GM18907 (cell line): ENCODE results near the gene PLCH2.

Source experiments
- ATAC-seq: cut with Tn5 transposase; IDR thresholded peaks from one replicate; pipeline ENCODE4 v1.9.1; 2021; ENCODE audit warnings: mild to moderate bottlenecking, moderate library complexity; ENCODE audit not compliant: unreplicated experiment

Gene PLCH2

DNA sequence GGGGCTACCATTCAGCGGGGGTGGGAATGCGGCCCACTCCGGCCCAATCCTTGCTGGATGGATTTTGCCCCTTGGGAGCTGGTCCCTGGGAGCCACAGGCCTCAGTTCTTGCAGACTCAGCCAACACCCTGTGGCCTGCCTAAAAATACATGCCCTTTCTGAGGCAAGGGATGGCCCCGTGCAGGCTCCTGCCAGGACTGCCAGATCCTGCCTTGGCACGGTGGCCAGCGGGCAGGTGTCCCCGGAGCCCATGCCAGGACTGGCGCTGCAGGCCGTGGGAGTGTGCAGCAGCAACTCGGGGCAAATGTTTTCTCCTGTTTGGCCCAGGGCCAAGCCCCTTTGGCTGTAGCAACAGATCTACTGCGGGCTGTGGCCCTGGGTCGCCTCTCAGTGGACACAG, 51.9 kb downstream of the PLCH2 start:
- ATAC-seq, result no peak

DNA sequence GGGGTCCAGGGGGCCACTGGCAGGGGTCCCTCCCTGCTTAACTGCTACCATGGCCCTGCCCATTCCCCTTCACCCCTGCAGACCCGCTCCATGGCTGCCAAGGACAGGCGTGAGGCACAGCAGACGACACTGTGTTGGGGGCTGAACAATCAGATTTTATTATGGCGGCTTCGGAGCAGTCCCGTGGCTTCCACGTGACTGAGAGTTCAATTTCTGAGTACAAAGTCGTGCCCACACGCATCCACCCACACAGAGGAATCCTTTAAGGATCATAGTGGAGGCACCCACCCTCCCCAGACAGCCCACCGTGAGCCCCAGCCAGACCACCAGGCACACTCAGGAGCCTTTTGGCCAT, 52.5 kb downstream of the PLCH2 start:
- ATAC-seq, result no peak

DNA sequence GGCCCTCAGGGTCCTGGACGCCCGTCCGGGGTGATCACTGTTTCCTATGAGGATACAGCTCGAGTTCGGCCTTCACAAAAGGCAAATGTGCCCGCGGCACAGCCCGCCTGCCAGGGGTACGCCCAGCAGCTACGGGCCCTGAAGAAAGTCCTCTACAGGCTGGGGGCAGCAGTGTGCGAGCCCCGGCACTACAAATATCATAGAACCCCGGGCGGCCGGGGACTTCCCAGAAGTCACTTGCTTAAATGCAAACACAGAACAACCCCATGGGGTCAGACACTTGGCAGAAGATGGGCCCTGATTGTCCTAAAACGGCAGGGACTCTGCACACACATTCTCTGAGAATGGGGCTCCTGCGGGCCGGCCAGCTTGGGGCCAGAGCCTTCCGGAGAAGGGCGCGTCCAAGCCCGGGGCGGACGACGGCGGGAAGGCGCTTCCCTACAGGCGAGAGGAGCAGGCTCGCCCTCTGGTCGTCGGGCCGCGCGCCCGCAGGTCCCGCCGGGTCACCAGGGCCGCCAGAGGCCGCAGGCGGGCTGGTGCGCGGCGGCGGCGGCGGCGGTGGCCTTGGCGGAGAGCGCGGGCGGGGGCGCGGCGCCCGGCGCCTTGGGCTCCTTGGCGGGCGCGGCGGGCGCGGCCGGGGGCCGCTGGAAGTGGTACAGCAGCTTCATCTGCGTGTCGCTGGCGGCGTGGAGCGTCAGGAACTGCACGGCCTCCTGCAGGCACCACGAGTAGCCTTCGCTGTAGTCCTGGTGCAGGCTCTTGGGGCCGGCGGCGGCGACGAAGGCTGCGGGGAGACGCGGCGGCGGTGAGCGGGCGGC, 53.1 kb downstream of the PLCH2 start:
- ATAC-seq, result no peak

DNA sequence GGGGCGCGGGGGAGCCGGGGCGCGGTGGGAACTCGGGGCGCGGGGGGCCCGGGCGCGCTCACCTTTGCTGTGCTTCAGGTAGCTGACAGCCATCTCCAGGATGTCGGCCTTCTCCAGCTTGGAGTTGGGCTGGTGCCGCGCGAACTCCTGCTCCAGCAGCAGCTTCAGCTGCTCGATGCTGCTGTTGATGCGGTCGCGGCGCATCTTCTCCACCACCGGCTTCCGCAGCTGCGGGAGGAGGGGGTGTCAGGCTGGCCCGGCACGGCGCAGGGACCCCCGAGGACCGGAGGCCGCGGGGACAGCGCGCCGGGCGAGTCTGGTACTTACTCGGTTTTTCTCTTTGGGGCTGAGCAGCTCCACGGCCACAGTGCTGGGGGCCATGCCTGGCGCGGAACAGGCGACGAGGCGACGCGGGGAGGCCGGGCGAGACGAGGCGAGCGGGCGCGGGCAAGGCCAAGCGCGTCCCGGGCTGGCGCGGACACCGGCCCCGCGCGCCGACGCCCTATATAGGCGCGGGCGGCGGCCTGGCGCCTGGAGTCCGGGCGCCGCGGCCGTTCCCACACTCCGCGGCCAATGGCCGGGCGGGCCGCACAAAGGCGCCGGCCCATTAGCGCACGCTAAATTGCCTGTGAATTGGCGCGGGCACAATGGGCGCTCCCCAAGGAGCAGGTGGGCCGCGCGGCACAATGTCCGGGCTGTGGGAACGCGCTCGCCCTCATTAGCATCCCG, 53.9 kb downstream of the PLCH2 start, which contains the start of gene HES5:
Gene HES5 (minus strand): TSS at position 480 of the 729 bp plus-strand sequence. CDS start 99 bp downstream, at position 381.
- no peak for ATAC-seq

DNA sequence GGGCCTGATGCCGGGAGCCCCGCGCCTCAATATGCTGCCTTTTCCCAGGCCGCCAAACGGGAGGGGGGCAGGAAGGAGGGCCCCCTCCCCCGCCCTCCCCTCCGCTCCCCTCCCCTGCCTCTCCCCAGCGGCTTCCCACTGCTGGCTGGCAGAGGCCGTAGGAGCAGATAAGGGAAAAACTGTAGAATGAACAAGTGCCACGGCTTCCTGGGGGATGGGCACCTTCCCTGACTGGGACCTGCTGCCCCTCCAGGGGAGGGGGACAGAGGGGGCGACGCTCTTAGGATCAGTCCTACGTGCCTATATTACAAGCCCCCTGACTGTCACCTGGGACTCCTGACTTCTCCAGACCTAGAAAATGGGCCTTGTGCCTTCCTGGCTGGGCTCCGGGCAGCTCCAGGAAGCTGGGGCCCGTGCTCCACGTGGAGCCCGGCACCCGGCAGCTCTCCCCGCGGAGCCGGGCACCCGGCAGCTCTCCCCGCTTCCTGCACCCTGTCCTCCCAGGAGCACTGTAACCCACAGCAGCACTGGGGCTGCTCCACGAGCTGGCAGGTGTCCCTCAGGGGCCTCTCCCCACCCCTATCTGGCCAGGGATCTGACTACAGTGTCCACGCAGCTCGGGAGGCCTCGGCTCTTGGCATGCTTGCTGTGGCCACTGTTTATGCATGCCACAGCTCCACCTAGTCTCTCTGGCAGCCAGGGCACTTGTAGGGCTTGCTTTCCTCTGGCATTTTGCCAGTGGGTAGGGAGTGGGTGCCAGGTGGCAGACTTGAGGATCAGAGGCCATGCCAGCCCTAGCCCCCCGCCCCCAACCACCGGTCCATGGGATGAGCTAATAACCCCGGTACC, 54.6 kb downstream of the PLCH2 start:
- ATAC-seq, result no peak

DNA sequence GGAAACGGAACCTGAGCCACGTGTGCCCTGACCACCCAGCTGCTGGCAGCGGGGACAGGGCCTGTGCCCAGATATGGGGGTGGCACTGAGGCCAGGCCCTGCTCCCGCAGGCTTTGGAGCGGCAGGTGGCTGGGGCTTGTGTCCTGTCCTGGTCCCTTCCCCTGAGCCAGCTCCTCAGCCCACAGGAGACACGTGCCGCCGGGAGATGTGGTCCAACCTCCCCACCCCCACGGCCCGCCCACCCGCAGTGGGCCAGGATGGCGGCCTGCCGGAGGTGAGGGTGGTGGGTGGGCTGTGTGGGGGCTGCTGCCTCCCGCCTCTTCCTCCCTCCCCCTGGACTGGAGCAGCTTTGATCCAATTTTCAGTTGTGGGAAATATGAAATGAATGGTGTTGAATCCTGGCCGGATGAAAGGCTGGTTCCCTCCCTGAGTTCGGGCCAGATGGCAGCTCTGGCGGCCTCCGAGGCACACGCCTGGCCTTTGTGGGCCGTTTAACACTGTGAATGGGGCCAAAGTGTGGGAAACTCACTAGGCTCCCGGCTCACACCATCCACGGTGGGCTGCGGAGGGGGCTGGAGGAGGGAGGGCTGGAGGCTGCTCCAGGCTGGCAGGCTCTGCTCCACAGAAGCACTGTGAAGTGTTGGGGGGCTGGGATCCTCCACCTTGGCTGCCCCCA, 56.5 kb downstream of the PLCH2 start:
- ATAC-seq, result no peak

DNA sequence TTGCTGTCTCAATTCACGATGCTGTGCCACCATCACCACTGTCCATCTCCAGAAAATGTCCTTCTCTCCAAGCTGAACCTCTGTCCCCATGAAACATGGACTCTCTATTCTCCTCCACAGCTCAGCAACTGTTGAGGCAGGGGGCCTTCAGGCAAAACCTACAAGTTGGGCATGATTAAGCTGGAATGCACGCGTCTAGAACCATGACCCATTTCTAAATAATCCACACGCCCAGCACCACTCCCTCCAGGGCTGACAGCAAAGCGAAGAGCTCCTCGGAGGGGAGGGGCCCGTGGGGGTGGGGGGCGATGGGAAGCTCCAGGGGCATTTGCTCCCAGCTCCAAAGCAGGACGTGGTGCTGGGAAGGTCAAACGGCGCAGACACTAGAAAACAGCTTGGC, 57.3 kb downstream of the PLCH2 start:
- ATAC-seq, result no peak

DNA sequence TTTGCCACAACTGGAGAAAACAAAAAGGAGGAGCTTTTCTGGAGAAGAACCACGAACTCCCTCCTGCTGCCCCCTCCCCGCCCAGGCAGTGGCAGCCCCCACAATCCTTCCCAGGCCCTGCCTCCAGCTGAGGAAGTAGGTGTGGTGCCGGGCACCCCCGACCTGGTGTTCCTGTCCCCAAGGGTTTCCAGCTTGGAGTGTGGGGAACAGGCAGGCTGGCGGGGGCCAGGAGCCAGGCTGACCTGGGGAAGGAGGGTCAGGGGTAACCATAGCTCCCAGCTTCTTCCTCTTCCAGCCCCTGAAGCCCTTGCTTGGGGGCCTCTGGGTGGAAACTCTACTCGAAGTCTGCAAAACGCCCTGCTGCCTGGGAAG, 58.2 kb downstream of the PLCH2 start:
- no peak for ATAC-seq

DNA sequence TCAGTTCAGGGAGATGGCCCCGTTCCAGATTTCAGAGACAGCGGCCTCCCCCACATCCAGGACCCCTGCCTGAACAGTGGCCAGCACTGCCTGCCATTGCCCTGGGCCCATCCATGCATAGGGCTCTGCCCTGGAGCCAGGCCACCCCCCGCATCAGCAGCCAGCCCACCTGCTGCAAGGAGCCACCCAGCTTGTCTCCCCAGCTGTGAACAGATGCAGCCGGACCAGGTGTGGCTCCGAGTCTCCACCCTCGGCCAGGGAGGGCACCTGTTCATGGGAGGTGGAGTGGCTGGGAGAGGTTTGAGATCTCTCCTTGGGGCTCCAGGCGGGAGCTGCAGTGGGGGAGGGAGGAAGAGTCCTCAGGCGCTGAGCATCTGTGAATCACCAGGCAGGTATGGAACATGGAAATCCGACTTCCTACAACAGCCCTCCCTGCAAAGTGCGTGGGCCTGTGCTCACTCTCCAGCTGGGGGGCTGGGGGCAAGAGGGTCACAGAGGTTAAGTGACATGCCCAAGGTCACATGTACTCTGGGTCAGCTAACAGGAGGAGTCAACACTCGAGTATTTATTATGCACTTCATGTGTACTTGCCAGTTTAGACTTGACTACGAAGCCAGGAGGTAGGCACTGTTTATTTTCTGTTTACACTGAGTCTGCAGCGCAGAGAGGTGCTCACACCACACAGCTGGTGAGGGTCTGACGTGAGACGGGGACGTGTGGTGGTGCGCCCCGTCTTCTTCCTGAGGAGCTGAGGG, 58.8 kb downstream of the PLCH2 start:
- ATAC-seq, result no peak

DNA sequence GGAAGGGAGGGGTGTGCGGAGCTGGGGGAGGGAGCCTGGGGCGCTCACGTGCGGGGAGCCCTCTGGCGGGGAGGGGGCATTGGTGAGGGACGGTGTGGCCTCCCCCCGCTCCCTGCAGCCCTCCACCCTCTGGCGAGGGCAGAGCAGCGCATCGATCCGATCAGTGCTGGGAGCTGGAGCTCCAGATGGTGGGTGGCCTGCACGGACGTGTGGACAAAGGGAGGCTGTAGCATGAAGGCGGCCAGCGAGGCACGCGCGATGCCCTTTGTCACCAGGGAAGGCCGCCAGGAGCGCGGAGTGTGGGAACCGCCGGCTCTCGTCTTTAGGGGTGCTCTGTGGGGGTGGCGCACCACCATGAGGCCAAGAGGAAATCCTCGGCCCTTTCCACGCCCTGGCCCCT, 59.4 kb downstream of the PLCH2 start:
- no peak for ATAC-seq

DNA sequence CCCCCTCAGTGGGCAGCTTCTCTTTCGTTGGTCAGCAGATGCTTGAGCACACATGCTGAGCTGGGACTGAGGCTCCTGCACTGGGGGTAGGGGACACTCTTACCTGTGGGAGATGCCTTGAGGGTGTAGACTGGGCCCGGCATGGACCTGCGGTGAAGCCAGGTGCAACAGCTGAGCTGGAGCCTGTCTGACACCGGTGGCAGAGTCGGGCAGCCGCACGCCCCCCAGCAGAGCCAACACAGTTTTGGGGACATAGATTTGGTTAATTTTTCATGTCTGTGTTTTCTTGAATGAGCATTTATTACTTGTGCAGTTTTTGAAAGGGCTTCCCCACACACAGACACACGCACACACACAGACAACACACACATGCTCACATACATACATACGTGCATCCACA, 59.9 kb downstream of the PLCH2 start:
- no peak for ATAC-seq

DNA sequence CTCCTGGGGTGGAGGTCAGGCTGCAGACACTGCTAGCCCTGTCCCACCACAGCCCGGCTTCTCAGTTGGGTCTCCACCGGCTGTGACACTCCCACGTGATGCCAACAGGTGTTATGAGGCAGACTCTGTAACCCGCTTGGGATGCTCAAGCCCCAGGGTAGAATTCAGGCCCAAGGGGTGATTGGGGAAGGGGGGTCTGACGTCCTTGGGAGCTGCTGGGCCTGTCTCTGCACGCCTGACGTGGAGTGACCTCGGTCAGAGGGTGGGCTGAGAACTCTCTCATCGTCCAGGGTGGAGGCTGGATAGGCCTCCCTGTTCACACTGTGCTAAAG, 61.7 kb downstream of the PLCH2 start:
- ATAC-seq, result no peak

DNA sequence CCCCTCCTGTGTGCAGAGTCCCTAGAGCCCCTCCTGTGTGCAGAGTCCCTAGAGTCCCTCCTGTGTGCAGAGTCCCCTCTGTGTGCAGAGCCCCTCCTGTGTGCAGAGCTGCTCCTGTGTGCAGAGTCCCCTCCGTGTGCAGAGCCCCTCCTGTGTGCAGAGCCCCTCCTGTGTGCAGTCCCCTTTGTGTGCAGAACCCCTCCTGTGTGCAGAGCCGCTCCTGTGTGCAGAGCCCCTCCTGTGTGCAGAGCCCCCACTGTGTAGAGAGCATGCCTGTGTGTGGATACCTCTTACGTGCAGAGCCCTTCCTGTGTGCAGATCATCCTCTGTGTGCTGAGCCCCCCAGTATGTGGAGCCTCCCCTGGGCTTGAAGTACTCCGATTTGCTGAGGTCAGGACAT, 62.3 kb downstream of the PLCH2 start:
- no peak for ATAC-seq

DNA sequence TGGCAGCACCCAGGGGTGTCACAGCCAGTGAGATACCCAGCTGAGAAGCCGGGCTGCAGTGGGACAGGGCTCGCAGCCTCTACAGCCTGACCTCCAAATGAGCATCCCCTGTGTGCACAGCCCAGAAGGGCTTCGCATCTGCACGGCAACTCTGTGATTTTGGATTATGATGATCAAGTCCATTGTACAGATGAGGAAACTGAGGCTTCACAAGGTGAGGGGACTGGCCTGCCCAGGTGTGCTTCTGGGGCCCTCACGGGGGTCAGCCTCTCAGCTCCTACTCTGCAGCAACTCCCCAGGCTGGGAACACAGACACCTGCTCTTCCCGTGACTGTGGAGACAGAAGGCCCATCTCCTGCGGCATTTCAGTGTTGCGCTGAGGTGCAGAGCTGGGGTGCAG, 62.8 kb downstream of the PLCH2 start:
- no peak for ATAC-seq

DNA sequence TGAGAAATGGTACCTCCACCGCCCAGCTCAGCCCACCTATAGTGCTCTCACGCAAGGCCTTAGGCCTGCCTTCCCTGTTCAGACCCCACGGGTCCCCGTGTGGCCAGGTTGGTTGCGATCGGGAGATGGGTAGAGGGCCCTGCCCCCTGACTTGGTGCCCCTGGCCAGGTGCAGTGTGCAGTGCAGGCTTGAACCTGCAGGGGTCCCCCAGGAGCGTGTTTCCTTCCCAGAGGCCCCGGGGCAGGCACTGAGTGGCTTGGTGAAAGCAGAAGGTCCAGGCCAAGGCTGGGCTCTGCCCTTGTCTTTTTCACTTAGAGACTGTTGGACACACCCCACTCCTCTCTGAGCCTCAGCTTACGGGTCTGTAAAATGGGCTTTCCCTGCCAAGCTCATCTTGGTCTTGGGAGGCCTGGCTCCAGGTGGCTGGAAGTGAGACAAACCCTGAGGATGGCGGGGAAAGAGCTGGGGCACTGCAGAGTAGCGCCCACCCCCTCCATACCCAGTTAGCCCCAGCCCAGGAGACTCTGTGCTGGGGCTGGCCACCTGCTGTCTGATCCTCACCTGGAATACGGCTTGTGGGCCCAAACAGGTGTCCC, 63.3 kb downstream of the PLCH2 start:
- ATAC-seq, result no peak

DNA sequence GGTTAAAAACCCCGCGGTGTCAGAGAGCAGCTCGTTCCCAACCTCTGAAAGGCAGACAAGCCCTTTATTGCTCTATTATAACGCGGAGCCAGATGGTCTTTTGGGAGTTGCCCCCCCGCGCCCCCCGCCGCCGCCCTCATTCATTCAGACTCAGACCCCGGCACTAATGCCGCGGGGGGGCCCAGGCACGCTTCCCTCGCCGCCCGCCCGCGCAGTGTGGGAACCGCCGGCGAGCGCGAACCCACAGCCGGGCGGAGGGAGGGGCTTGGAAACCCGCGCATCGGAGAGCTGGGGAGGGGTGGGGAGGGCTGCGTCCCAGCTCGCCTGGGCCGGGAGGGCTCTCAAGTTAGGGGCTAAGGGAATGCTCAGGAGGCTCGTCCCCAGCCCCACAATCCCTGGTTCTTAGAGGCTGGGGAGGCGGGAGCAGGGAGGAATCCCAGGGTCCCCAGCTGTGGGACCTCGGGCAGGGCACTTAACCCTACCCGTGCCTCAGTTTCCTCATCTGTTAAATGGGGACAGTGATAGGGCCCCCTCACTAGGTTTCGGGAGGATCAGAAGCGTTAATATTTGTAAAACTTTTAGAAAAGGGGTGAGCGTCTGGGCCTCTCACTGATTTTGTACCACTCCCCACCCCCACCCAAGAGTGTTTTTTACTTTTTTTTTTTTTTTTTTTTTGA, 64.9 kb downstream of the PLCH2 start:
- ATAC-seq, result no peak

DNA sequence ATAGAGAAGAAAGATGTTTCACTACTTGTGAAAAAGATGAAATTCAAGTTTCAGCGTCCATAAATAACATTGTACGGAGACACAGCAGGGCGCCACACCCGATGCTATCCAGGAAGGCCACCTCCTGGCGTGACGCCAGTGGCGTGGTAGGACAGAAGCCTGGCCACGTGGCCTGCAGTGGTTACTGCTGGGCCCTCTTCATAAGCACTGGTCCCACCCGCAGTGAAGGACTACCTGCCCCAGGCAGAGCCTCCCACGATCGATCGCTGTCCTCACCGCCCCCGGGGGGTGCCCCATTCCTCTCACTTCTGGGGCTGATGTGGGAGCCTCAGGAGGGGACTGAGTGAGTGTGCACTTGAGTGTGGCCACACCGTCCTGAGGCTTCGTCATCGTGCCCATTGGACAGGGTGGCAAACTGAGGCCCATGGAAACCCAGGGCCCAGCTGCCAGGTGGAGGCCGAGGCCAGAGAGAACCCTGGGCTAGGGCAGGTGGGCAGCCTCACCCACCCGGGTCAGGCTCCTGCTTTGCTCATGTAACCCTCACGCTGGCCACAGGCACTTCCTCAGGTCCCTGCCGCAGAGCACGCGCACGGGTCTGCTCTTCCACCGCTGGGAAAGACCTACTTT, 65.6 kb downstream of the PLCH2 start:
- no peak for ATAC-seq

DNA sequence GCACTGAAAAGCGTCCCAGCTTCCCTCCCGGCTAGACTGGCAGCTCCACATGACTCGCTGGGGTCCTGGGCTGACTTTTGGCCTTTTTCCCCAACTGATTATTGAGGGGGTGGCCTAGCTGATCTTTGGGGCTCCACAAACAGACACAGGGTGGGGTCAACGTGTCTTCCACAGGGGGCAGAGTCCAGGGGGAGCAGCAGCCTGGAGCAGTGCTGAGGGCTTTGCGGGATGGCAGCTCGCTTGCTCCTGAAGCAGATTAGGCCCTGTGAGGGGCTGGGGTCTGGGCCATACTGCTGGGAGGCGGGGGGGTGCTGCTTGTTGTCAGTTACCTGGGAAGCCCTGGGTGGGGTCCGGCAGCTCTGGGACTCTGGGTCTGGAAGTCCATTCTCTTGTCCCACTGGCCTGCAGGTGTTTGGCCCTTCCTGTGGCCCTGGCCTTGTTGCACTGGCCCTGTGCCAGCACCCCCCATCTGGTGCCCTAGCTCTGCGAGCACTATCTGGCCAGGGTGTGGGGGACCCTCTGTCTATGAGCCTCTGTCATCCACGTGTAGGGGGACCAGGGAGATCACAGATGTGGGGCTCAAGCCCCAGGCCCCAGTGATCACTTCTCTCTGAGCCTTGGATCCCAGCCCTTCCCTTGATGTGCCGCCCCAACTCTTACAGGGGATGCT, 66.3 kb downstream of the PLCH2 start:
- no peak for ATAC-seq
